PC-3 (cell line): Measurements from ENCODE around the gene CIITA. TPM values are rescaled to one million over a fixed set of nuclear protein-coding genes. Genes with fewer than 3 reads are reported as not detected.
A peak's percentile ranks its signal among the peaks of the same experiment; 100 is the strongest.

ENCODE experiments used
- ATAC-seq: fragments of 200-7000 bp; cut with Tn5 transposase; 2 replicates; pipeline ENCODE4 v1.9.1; 2020; ENCODE audit warnings: mild to moderate bottlenecking, moderate library complexity
- BruUV-seq: library from RNA; stranded (reverse); fragments of 400-500 nt; replicated peaks from 2 replicates; lab custom pipeline; 2021; lab: Mats Ljungman, UMichigan
- CTCF ChIA-PET: fragments of 300-600 bp; sonication (Branson Sonifier 250); formaldehyde crosslinking; loops from one replicate; lab custom pipeline; 2022; ENCODE audit warnings: antibody characterized with exemption; lab: Charles Lee
- POLR2A ChIA-PET: fragments of 300-600 bp; sonication (Branson Sonifier 250); formaldehyde crosslinking; loops from one replicate; lab custom pipeline; 2022; ENCODE audit warnings: antibody characterized with exemption; ENCODE audit not compliant: unreplicated experiment; lab: Charles Lee
- DNase-seq: peaks from one replicate; pipeline ENCODE4 v3.0.0-alpha.2; 2015
- H2AFZ ChIP-seq: fragments of 300-600 bp; sonication (generic); 2 replicates; pipeline ENCODE4 v1.6.0; 2016; ENCODE audit warnings: antibody characterized with exemption, low read length
- H3F3A ChIP-seq: fragments of 300-600 bp; sonication (generic); one replicate; pipeline ENCODE4 v1.6.0; 2017; ENCODE audit warnings: antibody characterized with exemption, low read length, control low read depth, mild to moderate bottlenecking; ENCODE audit not compliant: unreplicated experiment
- H3K27ac ChIP-seq: fragments of 300-600 bp; sonication (generic); 2 replicates; pipeline ENCODE4 v1.5.1; 2016; ENCODE audit warnings: mild to moderate bottlenecking, low read length
- H3K27me3 ChIP-seq: fragments of 300-600 bp; sonication (generic); 2 replicates; pipeline ENCODE4 v1.6.1; 2016; ENCODE audit warnings: low read length, mixed read lengths
- H3K36me3 ChIP-seq: fragments of 300-600 bp; sonication (generic); 2 replicates; pipeline ENCODE4 v1.6.1; 2016; ENCODE audit warnings: low read depth, mixed run types, low read length, mixed read lengths
- H3K4me1 ChIP-seq: fragments of 300-600 bp; sonication (generic); 2 replicates; pipeline ENCODE4 v1.5.1; 2016; ENCODE audit warnings: low read length; ENCODE audit not compliant: insufficient read depth
- H3K4me2 ChIP-seq: fragments of 300-600 bp; sonication (generic); 2 replicates; pipeline ENCODE4 v1.6.0; 2016; ENCODE audit warnings: low read length
- H3K4me3 ChIP-seq: fragments of 300-600 bp; sonication (generic); 2 replicates; pipeline ENCODE4 v1.5.1; 2016; ENCODE audit warnings: mild to moderate bottlenecking, low read length, mixed read lengths
- H3K79me2 ChIP-seq: fragments of 300-600 bp; sonication (generic); 2 replicates; pipeline ENCODE4 v1.6.1; 2017; ENCODE audit warnings: low read length, mixed read lengths
- H3K9ac ChIP-seq: fragments of 300-600 bp; sonication (generic); 2 replicates; pipeline ENCODE4 v1.6.0; 2016; ENCODE audit warnings: mild to moderate bottlenecking, low read length
- H3K9me2 ChIP-seq: fragments of 300-600 bp; sonication (generic); replicated peaks from 2 replicates; pipeline ENCODE4 v1.6.1; 2016; ENCODE audit warnings: mixed run types, low read length, mixed read lengths
- H3K9me3 ChIP-seq: fragments of 300-600 bp; sonication (generic); 2 replicates; pipeline ENCODE4 v1.6.1; 2016; ENCODE audit warnings: low read length, mixed read lengths
- H4K20me1 ChIP-seq: fragments of 300-600 bp; sonication (generic); 2 replicates; pipeline ENCODE4 v1.6.1; 2016; ENCODE audit warnings: low read length, mixed read lengths
- EZH2 ChIP-seq: fragments of 300-600 bp; sonication (generic); IDR thresholded peaks from one replicate; pipeline ENCODE4 v1.6.1; 2017; ENCODE audit warnings: antibody characterized with exemption, mild to moderate bottlenecking, low read length; ENCODE audit not compliant: unreplicated experiment
- EZH2phosphoT487 ChIP-seq: fragments of 300-600 bp; sonication (generic); IDR thresholded peaks from 2 replicates; pipeline ENCODE4 v1.6.1; 2018; ENCODE audit warnings: mild to moderate bottlenecking, antibody characterized with exemption, low read length, borderline replicate concordance
- intact Hi-C: fragments of 100-400 bp; cut with micrococcal nuclease; formaldehyde crosslinking; loops from 2 replicates; pipeline ENCODE4 v1.9.0; 2023
- total RNA-seq: library from RNA; depleted of rRNA; stranded (reverse); fragments of >200 nt; gene quantifications from 2 replicates; pipeline ENCODE4 v1.2.3, GENCODE V29; 2014
- TF ChIP-seq, protein P1 (sequence below): fragments of 300-600 bp; sonication (generic); conservative IDR thresholded peaks from 2 replicates; pipeline ENCODE4 v1.5.1; 2017; ENCODE audit warnings: antibody characterized with exemption, low read depth, mild to moderate bottlenecking, low read length

The CIITA gene
- total RNA-seq, 1 experiment from 2014 or later = not detected

DNA sequence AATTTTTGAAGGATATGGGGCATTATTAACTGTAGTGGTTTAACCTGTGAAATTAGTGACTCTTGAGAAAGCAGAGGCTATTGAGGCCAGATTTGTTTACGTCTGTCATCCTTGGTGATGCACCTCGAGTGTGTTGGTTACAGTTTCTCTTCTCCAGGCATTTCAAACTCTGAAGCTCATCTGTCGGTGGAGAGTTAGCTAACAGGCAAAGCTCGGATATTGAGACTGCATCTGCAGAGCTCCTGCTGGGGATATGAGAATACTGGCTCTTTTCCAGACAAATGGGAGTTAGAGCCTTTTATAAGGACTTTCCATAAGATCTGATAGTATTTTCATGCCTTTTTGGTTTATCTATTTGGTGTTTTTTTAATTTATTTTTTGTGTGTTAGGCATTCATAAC is 74.0 kb downstream of the CIITA start:
- no peak overlapping the region for H2AFZ ChIP-seq
- H4K20me1 ChIP-seq = 0 out of 2 replicates have a peak, but pooled peaks cover 4% of the 10 kb centered on the region
- no peaks in the 10 kb centered on the region for H3K27me3 ChIP-seq
- ATAC-seq (no peak), DNase-seq (no peak)
- no peaks in the 10 kb centered on the region for H3K36me3 ChIP-seq
- H3K4me2 ChIP-seq = peak overlapping the region; percentile 64; the same call in 1 of the 2 replicates
- H3F3A ChIP-seq = no peaks in the 10 kb centered on the region
- ChIA-PET POLR2A (no interaction called here), CTCF (interaction anchor here (0.5 kb wide), 1 partner anchor 18 kb away, joined by 3 read pairs; no protein-coding TSS in a partner anchor)
- H3K4me1 ChIP-seq = peaks cover 20% of the 10 kb centered on the region
- no TSS peak for BruUV-seq
- H3K79me2 ChIP-seq = peaks cover 84% of the 10 kb centered on the region
- no peaks in the 10 kb centered on the region for H3K9me3 ChIP-seq
- intact Hi-C loops = loop anchor here (5.0 kb wide), 1 partner anchor 406 kb away; no protein-coding TSS in a partner anchor
- H3K4me3 ChIP-seq = no peak overlapping the region
- TF ChIP-seq EZH2 (no peak), EZH2phosphoT487 (no peak)
- TF ChIP-seq, protein P1, sequence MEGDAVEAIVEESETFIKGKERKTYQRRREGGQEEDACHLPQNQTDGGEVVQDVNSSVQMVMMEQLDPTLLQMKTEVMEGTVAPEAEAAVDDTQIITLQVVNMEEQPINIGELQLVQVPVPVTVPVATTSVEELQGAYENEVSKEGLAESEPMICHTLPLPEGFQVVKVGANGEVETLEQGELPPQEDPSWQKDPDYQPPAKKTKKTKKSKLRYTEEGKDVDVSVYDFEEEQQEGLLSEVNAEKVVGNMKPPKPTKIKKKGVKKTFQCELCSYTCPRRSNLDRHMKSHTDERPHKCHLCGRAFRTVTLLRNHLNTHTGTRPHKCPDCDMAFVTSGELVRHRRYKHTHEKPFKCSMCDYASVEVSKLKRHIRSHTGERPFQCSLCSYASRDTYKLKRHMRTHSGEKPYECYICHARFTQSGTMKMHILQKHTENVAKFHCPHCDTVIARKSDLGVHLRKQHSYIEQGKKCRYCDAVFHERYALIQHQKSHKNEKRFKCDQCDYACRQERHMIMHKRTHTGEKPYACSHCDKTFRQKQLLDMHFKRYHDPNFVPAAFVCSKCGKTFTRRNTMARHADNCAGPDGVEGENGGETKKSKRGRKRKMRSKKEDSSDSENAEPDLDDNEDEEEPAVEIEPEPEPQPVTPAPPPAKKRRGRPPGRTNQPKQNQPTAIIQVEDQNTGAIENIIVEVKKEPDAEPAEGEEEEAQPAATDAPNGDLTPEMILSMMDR = no peak
- H3K9ac ChIP-seq = no peak overlapping the region
- no peak overlapping the region for H3K27ac ChIP-seq
- no peaks in the 10 kb centered on the region for H3K9me2 ChIP-seq

DNA sequence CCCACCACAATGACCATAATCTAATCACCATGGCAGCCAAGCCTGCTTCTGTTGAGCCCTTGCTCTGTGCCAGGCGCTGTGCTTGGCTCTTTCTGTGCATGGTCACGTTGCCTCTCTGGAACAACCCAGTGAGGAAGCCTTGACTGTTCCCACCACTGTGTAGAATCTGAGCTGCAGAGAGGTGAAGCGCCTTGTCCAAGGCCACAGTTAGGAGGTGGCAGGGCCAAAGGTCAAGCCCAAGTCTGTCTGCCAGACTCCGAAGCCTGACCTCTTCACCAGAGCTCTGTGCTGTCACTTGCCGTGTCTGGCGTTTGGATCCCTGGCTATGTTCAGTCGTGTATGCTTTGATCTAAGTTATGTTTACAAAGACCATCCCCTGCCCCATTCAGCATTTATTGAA is 77.9 kb downstream of the CIITA start:
- intact Hi-C loops = loop anchor here (5.0 kb wide), 1 partner anchor 402 kb away; no protein-coding TSS in a partner anchor
- POLR2A ChIA-PET = no interaction called here

More for the DNA sequence above, 77.9 kb downstream of the CIITA start:
- Histone ChIP-seq H3K9ac (no peak overlapping the region), H3K4me2 (no peak overlapping the region), H4K20me1 (0 out of 2 replicates have a peak, but pooled peaks cover 4% of the 10 kb centered on the region), H3K79me2 (peaks cover 48% of the 10 kb centered on the region), H3K27me3 (no peaks in the 10 kb centered on the region), H3K36me3 (no peaks in the 10 kb centered on the region), H3K27ac (no peak overlapping the region), H3K9me2 (no peaks in the 10 kb centered on the region), H3K4me3 (no peak overlapping the region), H3F3A (no peaks in the 10 kb centered on the region), H3K9me3 (no peaks in the 10 kb centered on the region), H2AFZ (no peak overlapping the region), H3K4me1 (peaks cover 22% of the 10 kb centered on the region)
- DNase-seq (no peak), ATAC-seq (no peak)
- BruUV-seq = no TSS peak
- CTCF ChIA-PET = no interaction called here
- TF ChIP-seq EZH2 (no peak), EZH2phosphoT487 (no peak)
- TF ChIP-seq, protein P1 = no peak
